Large intestine (tissue), 3 donors: Measurements from ENCODE around the gene RTEL1. TPM values are rescaled to one million over a fixed set of nuclear protein-coding genes. Genes with fewer than 3 reads are reported as not detected.
A peak's percentile ranks its signal among the peaks of the same experiment; 100 is the strongest.
"Not testable (repeated sequence)": the region's sequence is repeated elsewhere in the genome, so short reads cannot be mapped to it uniquely, and the experiment has no call there.

ENCODE experiments used
- DNase-seq, 2 donors: peaks; one replicate each; pipeline versions ENCODE4 v3.0.0 to v3.0.0-alpha.2; 2013
- H3K27ac ChIP-seq: one replicate; pipeline ENCODE4 v1.5.1; 2013; ENCODE audit warnings: low read length
- H3K27me3 ChIP-seq: 2 replicates; pipeline ENCODE4 v1.6.1; 2013; ENCODE audit warnings: low read length; ENCODE audit not compliant: control insufficient read depth, insufficient read depth
- H3K36me3 ChIP-seq: 2 replicates; pipeline ENCODE4 v1.6.1; 2013; ENCODE audit warnings: low read length; ENCODE audit not compliant: control insufficient read depth, insufficient read depth
- H3K4me1 ChIP-seq: one replicate; pipeline ENCODE4 v1.6.1; 2013; ENCODE audit warnings: low read length; ENCODE audit not compliant: control insufficient read depth, insufficient read depth
- H3K4me3 ChIP-seq: one replicate; pipeline ENCODE4 v1.5.1; 2013; ENCODE audit warnings: low read length
- H3K9me3 ChIP-seq: one replicate; pipeline ENCODE4 v1.6.1; 2013; ENCODE audit warnings: mild to moderate bottlenecking, low read depth, low read length, moderate library complexity; ENCODE audit not compliant: control insufficient read depth
- WGBS: methylation state at CpG from one replicate; pipeline ENCODE4 v1.1.5; 2013; ENCODE audit warnings: low lambda C conversion rate; ENCODE audit not compliant: insufficient coverage; 5-methylcytosine and 5-hydroxymethylcytosine counted together
- polyA plus RNA-seq: library from polyadenylated mRNA; unstranded; fragments of 120-200 nt; gene quantifications from one replicate; pipeline ENCODE4 v1.2.1, GENCODE V29; 2013

The RTEL1 gene
- polyA plus RNA-seq, 1 donor: 12.2 TPM

- H3K36me3 ChIP-seq: peaks cover 55% of the 10 kb centered on the region
- H3K27me3 ChIP-seq: no peaks in the 10 kb centered on the region
- H3K9me3 ChIP-seq: no peaks in the 10 kb centered on the region
- peak overlapping the region; percentile 74 for H3K4me3 ChIP-seq
- DNase-seq: no peak
- no CpG with 5 or more reads among the region's 67 CpGs for WGBS
- H3K4me1 ChIP-seq: peaks cover 17% of the 10 kb centered on the region
- H3K27ac ChIP-seq: no peak overlapping the region
Observed at GRCh38 chr20:63708301-63709148, 50.4 kb downstream of the RTEL1 start.

DNA sequence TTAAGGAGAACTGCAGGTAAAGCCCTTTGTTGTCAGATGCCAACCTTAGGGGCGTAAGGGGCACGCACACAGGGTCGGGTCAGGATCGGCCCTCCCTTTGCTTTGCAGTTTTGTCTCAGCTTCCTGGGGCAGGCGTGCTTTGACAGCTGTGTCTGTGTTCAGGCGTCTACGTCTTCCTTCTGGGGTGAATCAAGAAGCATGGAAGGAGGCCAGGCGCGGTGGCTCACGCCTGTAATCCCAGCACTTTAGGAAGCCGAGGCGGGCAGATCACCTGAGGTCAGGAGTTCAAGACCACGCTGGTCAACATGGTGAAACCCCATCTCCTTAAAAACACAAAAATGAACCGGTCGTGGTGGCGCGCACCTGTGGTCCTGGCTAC is 51.0 kb downstream of the RTEL1 start:
- WGBS: no CpG with 5 or more reads among the region's 17 CpGs
- DNase-seq: no peak
- H3K9me3 ChIP-seq: no peaks in the 10 kb centered on the region
- peak overlapping the region; percentile 74 for H3K4me3 ChIP-seq
- H3K27me3 ChIP-seq: no peaks in the 10 kb centered on the region
- no peak overlapping the region for H3K27ac ChIP-seq
- peaks cover 53% of the 10 kb centered on the region for H3K36me3 ChIP-seq
- peaks cover 17% of the 10 kb centered on the region for H3K4me1 ChIP-seq

DNA sequence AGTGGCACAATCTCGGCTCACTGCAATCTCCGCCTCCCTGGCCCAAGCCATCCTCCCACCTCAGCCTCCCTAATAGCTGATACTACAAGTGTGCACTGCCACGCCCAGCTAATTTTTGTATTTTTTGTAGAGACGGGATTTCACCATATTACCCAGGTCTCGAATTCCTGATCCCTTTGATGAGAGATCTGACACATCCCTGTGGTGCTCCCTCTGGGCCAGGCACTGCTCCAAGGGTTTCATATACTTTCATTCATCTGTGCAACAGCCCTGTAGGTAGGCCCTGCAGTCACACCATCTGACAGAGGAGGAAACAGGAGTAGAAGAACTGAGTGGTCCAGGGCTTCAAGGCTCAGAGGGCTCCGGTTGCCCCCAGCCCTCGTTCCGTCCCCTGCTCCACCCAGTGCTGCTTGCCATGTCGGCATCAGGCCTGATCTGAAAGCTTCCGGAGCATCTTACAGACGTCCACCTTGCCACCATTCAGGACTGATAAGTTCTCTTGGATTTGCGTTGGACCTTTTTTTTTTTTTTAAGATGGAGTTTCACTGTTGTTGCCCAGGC is 53.1 kb downstream of the RTEL1 start:
- Histone ChIP-seq H3K4me1 (peaks cover 14% of the 10 kb centered on the region), H3K27me3 (no peaks in the 10 kb centered on the region), H3K27ac (no peak overlapping the region), H3K9me3 (peaks cover 10% of the 10 kb centered on the region), H3K4me3 (no peak overlapping the region), H3K36me3 (peaks cover 39% of the 10 kb centered on the region)
- no peak for DNase-seq
- WGBS: 100% methylated on average over 1 of the region's 12 CpGs

DNA sequence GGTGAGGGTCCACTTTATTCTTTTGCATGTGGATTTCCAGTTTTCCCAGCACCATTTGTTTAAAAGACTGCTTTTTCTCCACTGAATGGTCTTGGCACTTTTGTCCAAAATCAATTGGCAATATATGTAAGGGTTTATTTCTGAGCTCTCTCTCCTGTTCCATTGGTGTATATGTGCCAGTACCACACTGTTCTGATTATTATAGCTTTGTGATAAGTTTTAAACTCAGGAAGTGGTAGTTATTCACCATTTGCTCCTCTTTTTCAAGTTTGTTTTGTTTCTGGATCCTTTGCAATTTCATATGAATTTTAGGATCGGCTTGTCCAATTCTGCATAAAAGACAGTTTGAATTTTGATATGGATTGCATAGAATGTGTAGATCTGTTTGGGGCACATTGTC is 54.1 kb downstream of the RTEL1 start:
- Histone ChIP-seq H3K4me3 (no peak overlapping the region), H3K27me3 (no peaks in the 10 kb centered on the region), H3K36me3 (peaks cover 34% of the 10 kb centered on the region), H3K4me1 (peaks cover 6% of the 10 kb centered on the region), H3K9me3 (peaks cover 10% of the 10 kb centered on the region), H3K27ac (no peak overlapping the region)
- 100% methylated on average over 1 of the region's 1 CpG for WGBS
- no peak for DNase-seq

DNA sequence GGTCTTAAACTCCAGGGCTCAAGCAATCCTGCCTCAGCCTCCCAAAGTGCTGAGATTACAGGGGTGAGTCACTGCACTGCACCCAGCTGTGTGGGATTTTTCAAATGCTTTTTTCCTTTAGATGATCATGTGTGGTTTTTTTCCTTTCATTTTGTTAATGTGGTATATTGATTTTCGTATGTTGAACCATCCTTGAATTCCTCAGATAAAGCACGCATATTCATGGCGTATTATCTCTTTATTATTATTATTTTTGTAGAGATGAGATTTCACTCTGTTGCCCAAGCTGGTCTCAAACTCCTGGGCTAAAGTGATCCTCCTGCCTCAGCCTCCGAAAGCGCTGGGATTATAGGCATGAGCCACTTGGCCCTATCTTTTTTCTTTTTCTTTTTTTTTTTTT is 56.7 kb downstream of the RTEL1 start:
- no peak overlapping the region for H3K4me3 ChIP-seq

DNA sequence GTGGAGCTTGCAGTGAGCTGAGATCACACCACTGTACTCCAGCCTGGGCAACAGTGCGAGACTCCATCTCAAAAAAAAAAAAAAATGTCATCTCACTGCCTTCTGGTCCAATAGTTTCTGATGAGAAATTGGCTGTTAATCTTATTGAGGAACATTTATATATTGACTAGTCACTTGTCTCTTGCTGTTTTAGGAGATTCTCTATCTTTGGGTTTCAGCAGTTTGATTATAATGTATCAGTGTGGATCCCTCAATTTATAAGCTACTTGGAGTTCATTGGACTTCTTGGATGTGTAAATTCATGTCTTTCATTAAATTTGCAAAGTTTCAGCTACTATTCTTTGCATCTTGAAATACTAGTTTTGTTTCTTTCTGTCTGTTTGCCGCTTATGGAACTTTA is 60.9 kb downstream of the RTEL1 start:
- H3K27me3 ChIP-seq: no peaks in the 10 kb centered on the region
- H3K27ac ChIP-seq: no peak overlapping the region
- 100% methylated on average over 1 of the region's 2 CpGs for WGBS
- DNase-seq: no peak
- peaks cover 38% of the 10 kb centered on the region for H3K36me3 ChIP-seq
- no peak overlapping the region for H3K4me3 ChIP-seq
- peaks cover 26% of the 10 kb centered on the region for H3K9me3 ChIP-seq
- H3K4me1 ChIP-seq: no peaks in the 10 kb centered on the region

More for the DNA sequence above, 56.7 kb downstream of the RTEL1 start:
- 98% methylated on average over 5 of the region's 5 CpGs for WGBS
- Histone ChIP-seq H3K36me3 (peaks cover 47% of the 10 kb centered on the region), H3K27me3 (no peaks in the 10 kb centered on the region), H3K9me3 (peaks cover 25% of the 10 kb centered on the region), H3K4me1 (no peaks in the 10 kb centered on the region), H3K27ac (no peak overlapping the region)
- DNase-seq: no peak

DNA sequence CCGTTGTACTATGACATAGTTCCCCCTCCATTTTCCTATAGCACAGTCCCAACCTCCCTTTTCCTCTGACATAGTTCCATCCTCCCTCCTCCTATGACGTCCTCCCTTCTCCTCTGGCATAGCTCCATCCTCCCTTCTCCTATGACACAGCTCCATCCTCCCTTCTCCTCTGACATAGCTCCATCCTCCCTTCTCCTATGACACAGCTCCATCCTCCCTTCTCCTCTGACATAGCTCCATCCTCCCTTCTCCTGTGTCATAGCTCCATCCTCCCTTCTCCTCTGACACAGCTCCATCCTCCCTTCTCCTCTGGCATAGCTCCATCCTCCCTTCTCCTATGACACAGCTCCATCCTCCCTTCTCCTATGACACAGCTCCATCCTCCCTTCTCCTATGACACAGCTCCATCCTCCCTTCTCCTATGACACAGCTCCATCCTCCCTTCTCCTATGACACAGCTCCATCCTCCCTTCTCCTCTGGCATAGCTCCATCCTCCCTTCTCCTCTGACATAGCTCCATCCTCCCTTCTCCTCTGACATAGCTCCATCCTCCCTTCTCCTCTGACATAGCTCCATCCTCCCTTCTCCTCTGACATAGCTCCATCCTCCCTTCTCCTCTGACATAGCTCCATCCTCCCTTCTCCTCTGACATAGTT is 65.0 kb downstream of the RTEL1 start:
- H3K9me3 ChIP-seq: peaks cover 26% of the 10 kb centered on the region
- H3K27me3 ChIP-seq, H3K4me3 ChIP-seq, H3K4me1 ChIP-seq, DNase-seq, H3K27ac ChIP-seq: not testable (repeated sequence)
- 83% methylated on average over 1 of the region's 2 CpGs for WGBS
- peaks cover 26% of the 10 kb centered on the region for H3K36me3 ChIP-seq

DNA sequence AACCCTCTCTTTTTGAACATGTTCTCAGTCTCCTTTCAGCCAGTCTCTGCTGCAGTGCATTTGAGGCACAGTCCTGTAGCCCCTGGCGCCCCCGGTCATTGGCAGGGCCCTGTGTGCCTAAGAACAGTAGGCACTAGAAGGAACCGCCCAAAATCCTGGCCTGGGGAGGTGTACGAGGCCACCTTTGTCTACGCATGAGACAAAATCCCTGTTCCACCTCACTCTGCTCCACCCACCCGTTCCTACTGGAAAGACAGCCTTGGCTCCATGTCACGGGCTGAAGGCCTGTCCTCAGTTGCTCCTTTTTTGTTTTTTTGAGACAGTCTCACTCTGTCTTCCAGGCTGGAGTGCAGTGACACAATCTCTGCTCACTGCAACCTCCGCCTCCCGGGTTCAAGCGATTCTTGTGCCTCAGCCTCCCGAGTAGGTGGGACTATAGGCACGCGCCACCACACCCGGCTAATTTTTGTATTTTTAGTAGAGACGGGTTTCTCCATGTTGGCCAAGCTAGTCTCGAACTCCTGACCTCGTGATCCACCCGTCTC is 72.1 kb downstream of the RTEL1 start:
- peaks cover 13% of the 10 kb centered on the region for H3K4me1 ChIP-seq
- H3K9me3 ChIP-seq, H3K27ac ChIP-seq, DNase-seq, H3K27me3 ChIP-seq, H3K4me3 ChIP-seq: not testable (repeated sequence)
- WGBS: no CpG with 5 or more reads among the region's 18 CpGs
- peaks cover 25% of the 10 kb centered on the region for H3K36me3 ChIP-seq

DNA sequence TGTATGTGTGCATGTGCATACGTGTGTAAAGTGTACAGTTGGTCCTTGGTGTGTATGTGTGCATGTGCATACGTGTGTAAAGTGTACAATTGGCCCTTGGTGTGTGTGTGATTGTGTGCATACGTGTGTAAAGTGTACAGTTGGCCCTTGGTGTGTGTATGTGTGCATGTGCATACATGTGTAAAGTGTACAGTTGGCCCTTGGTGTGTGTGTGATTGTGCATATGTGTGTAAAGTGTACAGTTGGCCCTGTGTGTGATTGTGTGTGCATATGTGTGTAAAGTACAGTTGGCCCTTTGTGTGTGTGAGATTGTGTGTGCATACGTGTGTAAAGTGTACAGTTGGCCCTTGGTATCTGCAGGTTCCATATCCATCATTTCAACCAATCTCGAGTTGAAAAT is 73.3 kb downstream of the RTEL1 start:
- no peak for DNase-seq
- no peak overlapping the region for H3K4me3 ChIP-seq
- H3K27me3 ChIP-seq: no peaks in the 10 kb centered on the region
- no CpG with 5 or more reads among the region's 5 CpGs for WGBS
- H3K9me3 ChIP-seq: no peaks in the 10 kb centered on the region
- H3K27ac ChIP-seq: no peak overlapping the region
- H3K36me3 ChIP-seq: peaks cover 36% of the 10 kb centered on the region
- H3K4me1 ChIP-seq: peaks cover 13% of the 10 kb centered on the region
